Measurements from ENCODE around the gene PDX1.

The PDX1 gene

DNA sequence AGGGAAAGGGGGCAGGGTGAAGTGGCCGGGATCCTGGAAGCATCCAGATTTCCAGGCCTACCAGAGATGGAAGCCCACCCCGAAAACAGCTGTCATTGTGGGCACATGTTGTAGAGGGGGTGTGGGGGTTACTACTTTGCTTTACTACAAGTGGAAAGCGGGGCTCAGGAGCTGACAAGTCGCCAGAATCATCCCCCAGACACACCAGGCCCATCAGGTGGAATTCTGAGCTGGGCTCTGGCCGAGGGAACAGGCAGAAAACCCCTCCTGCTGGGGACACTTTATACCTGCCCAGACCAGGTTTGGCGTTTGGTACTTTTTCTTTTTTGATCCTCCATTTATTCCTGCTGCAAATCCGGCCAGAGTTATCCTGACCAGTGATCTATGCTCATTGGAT, 45.5 kb downstream of the PDX1 start:
- CTCF ChIA-PET = interaction anchor here (2.9 to 4.7 kb wide), 2 partner anchors 11 to 138 kb away, joined by 10 to 28 read pairs; no protein-coding TSS in a partner anchor
- DNase-seq (ENCODE audit: extremely low spot score) = no peak
- POLR2A ChIA-PET = no interaction called here
- TF ChIP-seq, protein P1, sequence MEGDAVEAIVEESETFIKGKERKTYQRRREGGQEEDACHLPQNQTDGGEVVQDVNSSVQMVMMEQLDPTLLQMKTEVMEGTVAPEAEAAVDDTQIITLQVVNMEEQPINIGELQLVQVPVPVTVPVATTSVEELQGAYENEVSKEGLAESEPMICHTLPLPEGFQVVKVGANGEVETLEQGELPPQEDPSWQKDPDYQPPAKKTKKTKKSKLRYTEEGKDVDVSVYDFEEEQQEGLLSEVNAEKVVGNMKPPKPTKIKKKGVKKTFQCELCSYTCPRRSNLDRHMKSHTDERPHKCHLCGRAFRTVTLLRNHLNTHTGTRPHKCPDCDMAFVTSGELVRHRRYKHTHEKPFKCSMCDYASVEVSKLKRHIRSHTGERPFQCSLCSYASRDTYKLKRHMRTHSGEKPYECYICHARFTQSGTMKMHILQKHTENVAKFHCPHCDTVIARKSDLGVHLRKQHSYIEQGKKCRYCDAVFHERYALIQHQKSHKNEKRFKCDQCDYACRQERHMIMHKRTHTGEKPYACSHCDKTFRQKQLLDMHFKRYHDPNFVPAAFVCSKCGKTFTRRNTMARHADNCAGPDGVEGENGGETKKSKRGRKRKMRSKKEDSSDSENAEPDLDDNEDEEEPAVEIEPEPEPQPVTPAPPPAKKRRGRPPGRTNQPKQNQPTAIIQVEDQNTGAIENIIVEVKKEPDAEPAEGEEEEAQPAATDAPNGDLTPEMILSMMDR (IDR thresholded peaks at IDR 0.05; ENCODE audit: control extremely low read depth, extremely low read depth, low read depth, missing control alignments) = no peak

DNA sequence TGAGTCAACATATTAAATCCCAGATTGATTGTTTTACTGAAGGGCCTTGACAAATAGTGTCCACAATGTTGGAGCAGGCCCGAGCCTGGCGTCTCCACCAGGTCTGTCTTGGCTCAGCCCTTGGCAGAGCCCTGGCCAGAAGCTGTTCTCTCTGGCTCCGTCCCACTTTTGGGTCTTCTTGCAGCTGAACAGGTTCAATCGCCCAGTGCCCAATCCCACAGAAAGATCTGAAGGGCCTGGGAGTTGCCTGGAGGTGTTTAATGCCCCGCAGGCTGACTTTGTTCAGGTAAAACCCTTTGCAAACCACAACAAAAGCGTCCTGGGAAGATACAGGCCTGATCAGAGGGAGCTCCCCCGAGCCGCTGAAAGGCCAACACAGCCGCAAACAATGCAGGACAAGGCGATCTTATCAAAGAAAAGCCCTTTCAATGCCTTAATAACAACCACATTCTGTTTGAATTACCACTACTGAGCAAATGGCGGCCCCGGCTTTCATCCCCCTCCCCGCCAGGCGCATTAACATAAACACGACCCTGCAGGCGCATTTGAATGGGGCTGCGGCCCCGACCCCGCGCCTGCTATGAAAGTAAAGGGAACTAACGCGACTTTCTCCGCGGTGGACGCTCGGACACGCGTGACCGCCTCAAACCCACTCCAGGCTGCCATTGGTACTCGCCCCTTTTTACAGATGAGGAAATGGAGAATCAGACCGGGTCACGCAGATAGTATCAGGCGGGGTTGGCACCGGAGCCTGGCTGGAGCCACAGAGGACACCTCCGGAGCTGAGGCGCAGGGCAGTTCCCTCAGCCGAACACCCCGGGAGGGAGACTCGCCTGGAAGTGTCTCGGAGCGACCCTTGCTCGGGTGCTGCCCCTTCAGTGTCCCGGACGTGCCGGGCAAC, 46.2 kb downstream of the PDX1 start:
- DNase-seq (ENCODE audit: extremely low spot score) = peak; percentile 17
- CTCF ChIA-PET = interaction anchor here (2.9 to 4.7 kb wide), 2 partner anchors 11 to 139 kb away, joined by 10 to 28 read pairs; no protein-coding TSS in a partner anchor
- POLR2A ChIA-PET = no interaction called here
- TF ChIP-seq, protein P1 (IDR thresholded peaks at IDR 0.05; ENCODE audit: control extremely low read depth, extremely low read depth, low read depth, missing control alignments) = no peak

DNA sequence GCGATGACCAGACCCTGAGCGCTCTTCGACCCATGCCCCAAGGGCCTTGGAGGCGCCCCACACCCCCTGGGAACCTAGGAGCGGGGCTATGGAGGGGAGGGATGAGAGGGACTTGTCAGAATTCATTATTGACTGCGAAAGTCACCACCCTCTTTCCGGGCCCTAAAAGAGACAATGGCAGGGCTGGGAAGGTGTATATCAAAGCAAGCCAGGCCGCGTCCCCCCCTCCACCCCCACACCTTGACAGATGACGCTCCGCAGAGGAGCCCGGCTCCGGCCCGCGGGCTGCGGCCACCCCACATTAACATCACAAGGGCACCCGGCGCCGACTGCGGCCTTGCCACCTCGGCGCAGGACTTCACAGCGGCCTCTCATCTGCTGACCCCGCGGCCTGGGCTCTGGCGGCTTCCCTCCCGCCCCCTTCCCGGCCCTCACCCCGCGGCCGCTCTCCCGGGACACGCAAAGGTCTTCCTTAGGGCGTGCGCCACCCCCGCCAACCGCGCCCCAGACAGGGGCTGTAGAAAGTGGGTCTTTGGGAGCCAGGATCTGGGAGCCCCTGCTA, 46.9 kb downstream of the PDX1 start:
- ChIA-PET POLR2A (no interaction called here), CTCF (interaction anchor here (0.8 to 6.7 kb wide), 4 partner anchors 10 to 139 kb away, joined by 3 to 50 read pairs (median 6); no protein-coding TSS in a partner anchor)
- DNase-seq (ENCODE audit: extremely low spot score) = peak; percentile 28
- TF ChIP-seq, protein P1 (IDR thresholded peaks at IDR 0.05; ENCODE audit: control extremely low read depth, extremely low read depth, low read depth, missing control alignments) = no peak

DNA sequence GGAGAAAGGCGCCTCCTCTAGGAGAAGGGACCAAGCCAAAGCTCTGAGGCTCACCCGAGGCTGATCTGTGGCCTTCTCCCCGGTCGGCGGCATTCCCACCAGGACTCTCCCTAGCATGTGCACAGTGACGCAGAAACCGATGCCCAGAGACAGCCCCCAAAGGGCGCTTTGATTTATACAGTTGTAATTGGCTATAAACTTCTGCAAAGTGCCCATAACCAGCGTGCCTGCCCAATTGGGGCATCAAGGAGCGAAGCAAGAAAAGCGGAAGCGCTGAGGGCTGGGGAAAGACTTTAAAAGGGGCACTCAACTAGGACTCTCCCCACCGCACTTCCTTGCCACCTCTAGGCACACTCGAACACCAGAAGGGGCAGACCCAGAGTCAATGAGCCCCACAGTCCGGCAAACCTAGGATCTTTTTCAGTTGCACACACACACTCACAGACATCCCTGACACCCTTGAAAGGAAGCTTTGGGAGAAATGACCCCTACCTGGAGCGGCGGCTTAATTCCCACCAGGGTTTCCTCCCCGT, 47.5 kb downstream of the PDX1 start:
- ChIA-PET POLR2A (no interaction called here), CTCF (interaction anchor here (0.8 to 6.7 kb wide), 4 partner anchors 9 to 139 kb away, joined by 3 to 50 read pairs (median 6); no protein-coding TSS in a partner anchor)
- DNase-seq (ENCODE audit: extremely low spot score) = peak; percentile 23

DNA sequence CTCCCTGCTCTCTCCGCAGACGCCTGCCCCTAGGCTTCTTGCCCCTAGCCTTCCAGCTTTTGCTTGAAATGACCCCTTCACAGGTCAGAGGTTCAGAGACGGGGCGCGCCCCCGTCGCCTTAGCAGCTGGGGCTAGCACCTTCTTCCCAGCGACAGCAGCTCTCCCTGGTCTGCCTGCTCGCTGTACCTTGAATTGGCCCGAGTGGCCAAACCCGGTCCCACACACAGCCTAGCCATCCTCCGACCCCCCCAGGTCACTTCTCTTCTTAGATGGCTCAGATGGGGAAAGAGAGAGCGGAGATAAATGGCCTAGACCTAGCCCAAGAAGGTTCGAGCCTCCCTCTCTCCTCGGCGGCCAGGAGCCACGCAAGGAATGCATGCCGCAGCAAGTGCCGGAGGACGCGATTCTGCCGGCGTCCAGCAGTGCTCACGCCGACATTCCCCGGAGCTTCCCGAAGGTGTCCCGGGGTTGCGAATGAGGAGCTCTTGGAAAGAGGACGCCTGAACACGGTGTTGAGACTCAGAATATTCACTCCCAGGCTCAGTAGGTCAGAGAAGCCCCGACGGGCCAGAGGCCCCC, 48.0 kb downstream of the PDX1 start:
- no peak for DNase-seq (ENCODE audit: extremely low spot score)
- TF ChIP-seq, protein P1 (IDR thresholded peaks at IDR 0.05; ENCODE audit: control extremely low read depth, extremely low read depth, low read depth, missing control alignments) = no peak
- POLR2A ChIA-PET = no interaction called here
- CTCF ChIA-PET = interaction anchor here (0.8 to 6.7 kb wide), 4 partner anchors 9 to 140 kb away, joined by 3 to 50 read pairs (median 6); no protein-coding TSS in a partner anchor

More for the DNA sequence above, 47.5 kb downstream of the PDX1 start:
- TF ChIP-seq, protein P1 (IDR thresholded peaks at IDR 0.05; ENCODE audit: control extremely low read depth, extremely low read depth, low read depth, missing control alignments) = no peak

Data from GM10248 (cell line).